Stimulated activated CD8-positive, alpha-beta memory T cell treated with anti-CD3 and anti-CD28 coated beads, Interleukin-15, amount 100 ng/mL, for 48 hours (primary cell): ENCODE measurements around the gene SH3GLB1.

ENCODE experiments used
- DNase-seq, 2 donors: peaks; one replicate each; pipeline ENCODE4 v3.0.0-alpha.2; 2020; ENCODE audit warnings: low read depth in 2 of 2

SH3GLB1 gene

GRCh38 chr1:86733340-86733739, 29.0 kb downstream of the SH3GLB1 start:
- DNase-seq: no peak

- DNase-seq: no peak
Measured at GRCh38 chr1:86739648-86740509, 35.5 kb downstream of the SH3GLB1 start.

DNA sequence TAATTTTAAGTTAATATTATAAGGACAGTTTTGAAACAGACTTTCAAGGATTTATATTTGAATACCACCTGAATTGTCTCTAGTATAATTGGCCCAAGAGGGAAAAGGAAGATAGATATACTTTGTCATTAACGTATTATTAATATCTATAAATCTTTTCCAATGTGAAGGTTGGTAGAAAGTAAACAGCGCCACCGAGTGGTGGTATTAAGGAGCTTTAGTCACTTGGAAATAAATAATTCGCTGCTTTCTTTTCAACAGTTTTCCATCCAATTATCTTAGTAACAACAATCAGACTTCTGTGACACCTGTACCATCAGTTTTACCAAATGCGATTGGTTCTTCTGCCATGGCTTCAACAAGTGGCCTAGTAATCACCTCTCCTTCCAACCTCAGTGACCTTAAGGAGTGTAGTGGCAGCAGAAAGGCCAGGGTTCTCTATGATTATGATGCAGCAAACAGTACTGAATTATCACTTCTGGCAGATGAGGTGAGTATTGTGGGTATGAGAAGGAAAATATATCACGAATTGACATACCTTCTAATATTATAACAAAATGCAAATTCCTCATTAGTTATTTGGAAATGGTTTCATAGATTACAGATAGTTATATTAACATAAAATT, 37.7 kb downstream of the SH3GLB1 start:
- no peak for DNase-seq

GRCh38 chr1:86747304-86747703, 42.9 kb downstream of the SH3GLB1 start:
- no peak for DNase-seq

DNA sequence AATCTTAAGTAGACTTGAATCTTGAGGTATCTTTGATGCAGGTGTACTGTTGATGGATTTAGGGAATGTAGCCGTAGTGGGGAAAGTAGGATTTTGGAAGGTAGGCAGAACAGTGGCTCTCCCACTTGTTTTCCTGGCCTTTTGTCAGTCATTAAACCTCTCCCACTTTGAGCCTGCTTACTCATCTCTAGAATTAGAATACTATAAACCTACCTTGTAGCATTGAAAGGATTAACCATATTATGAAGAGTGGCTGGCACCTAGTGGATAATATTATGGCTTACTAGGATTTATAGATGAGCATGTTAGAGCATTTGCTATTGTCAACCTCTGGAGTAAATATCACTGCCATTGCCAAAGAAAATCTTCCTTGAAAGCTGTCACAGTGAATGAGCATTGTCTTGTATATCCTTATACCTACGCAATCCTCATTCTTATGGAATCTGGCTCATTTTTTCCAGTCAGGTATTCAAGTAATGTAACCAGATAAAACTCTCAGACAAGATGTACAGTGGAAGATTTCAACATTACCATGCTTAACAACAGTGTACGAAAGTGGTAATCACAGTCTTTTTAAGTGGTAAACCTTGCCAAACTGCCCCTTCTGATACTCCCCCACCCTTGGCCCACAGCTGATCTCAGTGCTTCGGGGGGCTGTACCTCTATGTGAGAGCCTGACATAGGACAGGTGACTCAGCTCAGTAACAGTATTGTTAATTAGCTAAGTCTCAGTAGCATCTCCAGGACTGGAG, 44.4 kb downstream of the SH3GLB1 start:
- DNase-seq: no peak

GRCh38 chr1:86750076-86750475, 45.7 kb downstream of the SH3GLB1 start:
- no peak for DNase-seq

- no peak for DNase-seq
Measured at GRCh38 chr1:86750530-86750929, 46.2 kb downstream of the SH3GLB1 start.

DNA sequence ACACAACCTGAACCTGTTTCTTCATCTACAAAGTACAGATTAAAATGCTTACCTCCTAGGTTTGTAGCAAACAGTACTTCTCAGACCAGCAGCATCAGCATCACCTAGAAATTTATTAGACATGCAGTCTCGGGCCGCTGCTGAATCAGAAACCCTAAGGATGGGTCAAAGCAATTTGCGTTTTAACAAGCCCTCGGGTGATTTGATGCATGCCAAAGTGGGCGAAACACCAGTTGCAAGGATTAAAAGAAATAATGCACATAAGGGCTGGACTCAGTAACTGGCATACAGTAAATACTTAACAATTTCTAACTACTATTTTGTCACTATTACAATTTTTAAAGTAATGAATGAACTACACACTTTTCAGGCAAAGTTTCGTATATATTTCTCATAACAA, 47.5 kb downstream of the SH3GLB1 start:
- no peak for DNase-seq

- no peak for DNase-seq
Measured at GRCh38 chr1:86753700-86754099, 49.3 kb downstream of the SH3GLB1 start.

DNA sequence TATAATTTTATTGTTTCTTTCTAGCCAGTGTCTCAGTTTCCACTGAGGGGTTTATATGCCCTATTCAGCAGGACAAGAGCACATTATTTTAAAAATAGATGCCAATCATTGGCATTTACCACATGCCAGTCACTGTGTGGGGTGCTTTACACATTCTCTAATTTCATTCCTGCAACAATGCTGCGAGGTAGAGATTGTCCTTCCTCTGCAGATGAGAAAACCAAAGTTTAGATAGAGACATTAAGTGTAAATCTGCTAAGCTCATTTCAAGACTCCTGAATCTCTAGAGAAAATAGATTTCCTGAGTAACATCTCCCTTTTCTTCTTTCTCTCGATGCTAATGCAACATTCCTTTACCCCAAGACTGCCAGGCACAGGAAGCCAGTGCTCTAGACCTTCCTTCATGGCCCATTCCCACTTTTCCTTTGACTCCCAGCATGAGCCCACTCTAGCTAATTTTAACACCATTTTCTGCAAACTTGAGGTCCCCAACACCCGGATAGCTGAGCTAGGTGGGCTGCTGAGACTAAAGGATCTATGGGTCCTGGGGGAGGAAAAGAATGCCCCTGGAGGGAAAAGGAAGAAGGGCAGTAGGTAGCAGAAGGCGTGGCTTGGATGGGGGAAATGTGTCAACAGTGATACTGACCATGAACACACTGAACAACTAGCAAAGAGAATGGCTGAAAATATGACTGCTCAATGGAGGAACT, 50.0 kb downstream of the SH3GLB1 start:
- no peak for DNase-seq

DNA sequence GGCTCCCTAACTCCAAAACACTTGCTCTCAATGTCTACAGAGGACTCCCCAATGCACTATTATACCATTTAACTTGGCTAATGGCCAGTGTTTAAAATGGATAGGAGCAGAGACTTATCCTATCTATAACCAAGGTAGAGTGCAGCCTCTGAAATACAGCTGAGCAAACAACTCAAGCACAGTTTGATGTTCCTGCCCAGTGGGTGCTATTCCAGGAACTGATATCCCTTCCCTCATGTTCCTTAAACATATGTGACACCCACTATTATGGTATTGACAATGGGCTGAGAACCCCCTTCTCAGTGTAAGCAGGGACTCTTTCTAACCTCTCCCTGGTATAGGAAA, 51.7 kb downstream of the SH3GLB1 start:
- DNase-seq: no peak

DNA sequence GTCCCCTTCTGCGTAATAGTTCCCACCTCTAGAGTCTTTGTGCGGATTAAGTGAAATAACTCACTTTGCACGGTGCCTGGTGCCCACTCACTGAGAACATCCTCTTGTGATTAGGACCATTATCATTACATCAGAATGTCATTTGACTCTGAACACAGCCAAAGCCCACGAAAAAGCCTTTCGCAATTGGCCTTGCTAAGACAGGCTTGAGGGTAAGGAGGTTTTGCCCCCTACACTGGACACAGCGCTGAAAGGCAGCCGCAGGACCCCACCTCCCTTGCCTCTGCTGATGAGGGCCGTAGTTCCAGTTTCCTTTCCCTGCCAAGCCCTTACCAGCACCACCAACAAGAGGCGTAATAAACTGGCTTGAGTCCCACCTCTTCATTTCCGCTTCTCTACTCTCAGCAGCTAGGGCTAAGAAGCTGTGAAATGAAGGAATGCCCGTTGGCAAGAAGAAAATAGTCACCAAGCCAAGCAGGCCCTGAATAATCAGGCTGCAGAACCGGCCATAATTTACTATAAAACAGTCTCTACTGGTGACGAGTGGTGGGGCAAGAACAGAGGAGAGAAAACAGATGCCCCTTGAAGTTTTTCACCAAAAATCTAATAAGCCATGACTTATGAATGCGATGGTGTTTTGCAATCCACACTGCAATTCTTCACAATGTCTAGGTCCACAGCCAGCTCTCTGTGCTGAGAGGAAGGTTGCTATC, 53.1 kb downstream of the SH3GLB1 start:
- DNase-seq: no peak

DNA sequence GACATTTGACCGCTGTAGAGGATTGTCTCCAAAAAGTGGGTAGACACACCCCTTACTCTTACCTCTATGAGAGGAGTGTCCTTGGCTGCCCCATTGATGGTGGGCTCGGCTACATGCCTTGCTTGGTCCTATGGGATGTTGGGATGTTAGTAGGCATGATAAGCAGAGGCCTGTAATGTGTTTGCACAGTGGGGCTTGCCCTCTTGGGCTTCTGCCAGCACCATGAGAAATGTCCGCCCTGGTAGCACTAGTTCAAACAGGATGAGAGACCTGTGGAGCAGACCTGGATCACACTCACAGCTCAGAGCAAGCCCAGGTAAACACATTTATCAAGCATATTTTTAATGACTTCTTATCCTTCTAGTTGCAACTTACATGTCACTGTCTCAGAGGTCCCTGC, 54.2 kb downstream of the SH3GLB1 start:
- no peak for DNase-seq

GRCh38 chr1:86760199-86760598, 55.8 kb downstream of the SH3GLB1 start:
- DNase-seq: no peak

DNA sequence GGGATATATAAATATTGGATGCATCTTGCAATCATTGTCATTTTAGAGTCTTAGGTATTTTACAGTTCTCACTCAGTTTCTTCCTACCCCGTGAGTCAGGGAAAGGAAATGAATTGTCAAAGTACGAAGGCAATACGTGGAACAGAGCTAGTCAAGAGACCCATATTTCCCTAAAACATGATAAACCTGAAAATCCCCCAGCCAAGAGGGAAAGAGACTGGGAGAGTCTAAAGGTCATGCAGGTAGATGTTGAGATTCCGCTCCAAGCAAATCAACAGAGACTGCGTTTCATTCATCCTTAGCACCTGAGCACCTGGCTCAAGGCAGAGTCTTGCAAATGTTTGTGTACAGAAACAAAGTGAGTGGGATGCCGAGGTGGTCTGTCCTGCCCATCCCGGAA, 58.0 kb downstream of the SH3GLB1 start:
- no peak for DNase-seq

DNA sequence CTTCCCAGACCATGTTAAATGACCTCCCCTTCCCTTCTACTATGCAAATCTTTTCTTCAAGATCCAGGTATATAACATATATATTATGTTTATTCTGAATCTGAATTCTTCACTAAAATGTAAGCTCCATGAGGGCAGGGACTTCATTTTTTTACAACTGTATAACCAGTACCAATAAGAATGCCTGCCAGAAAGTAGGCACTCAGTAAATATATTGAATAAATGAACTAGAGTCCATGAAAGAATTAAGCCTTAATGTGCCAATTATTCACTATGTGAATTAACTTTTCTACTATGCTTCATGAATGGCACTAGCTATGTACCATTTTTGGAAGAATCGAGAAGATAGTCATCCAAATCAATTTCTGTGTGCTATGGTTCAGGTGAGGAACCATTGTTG, 60.1 kb downstream of the SH3GLB1 start:
- DNase-seq: no peak

DNA sequence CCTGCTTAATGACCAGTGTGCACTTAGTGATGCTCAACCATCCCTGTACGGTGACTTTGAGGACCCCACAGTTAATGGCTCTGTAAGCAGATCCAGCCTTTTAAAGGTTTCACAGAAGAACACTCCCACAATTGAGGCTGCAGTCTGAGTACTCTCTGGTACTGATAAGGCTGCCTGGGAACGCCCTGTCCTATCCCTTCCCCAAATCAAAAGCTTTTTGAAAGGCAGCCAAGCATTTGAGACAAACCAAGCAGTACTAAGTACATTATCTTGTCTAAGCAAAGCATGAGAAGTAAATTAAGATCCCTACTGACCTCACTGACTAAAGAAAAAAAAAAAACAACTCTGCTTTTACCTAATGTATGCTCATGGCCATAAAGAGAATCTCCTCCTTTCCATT, 60.7 kb downstream of the SH3GLB1 start:
- DNase-seq: no peak

- DNase-seq: no peak
Measured at GRCh38 chr1:86765674-86766073, 61.3 kb downstream of the SH3GLB1 start.

DNA sequence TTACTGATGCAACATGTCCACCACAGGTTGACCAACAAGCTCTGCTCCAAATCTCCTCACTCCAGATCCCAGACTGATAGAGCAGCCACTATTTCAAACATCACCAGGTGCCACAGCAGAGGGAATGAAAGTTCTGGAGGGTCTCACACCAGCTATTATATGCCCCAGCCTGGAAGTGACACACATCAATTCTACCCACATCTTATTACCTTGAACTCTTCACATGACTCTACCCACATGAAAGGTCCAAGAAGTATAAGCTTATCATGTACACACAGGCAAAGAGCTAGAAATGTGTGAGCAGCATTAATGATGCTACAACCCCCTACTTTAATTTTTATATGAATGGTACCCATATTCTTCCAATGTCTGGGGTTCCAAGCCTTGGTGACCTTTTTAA, 64.2 kb downstream of the SH3GLB1 start:
- DNase-seq: no peak

- no peak for DNase-seq
Measured at GRCh38 chr1:86769065-86769464, 64.7 kb downstream of the SH3GLB1 start.
